IMR-90 (cell line): ENCODE data around the gene KPNA1. TPM values are rescaled to one million over a fixed set of nuclear protein-coding genes. Genes with fewer than 3 reads are reported as not detected.

ENCODE experiments used
- ATAC-seq: fragments of 200-7000 bp; cut with Tn5 transposase; 2 replicates; pipeline ENCODE4 v1.9.1; 2020; ENCODE audit warnings: low read depth, mild to moderate bottlenecking, moderate library complexity
- BruUV-seq: library from RNA; stranded (reverse); fragments of 400-500 nt; replicated peaks from 2 replicates; lab custom pipeline; 2021; lab: Mats Ljungman, UMichigan
- CTCF ChIA-PET: fragments of 300-600 bp; formaldehyde crosslinking; extraction: SDS; loops from one replicate; lab custom pipeline; 2021; ENCODE audit warnings: antibody characterized with exemption; lab: Yijun Ruan, JAX
- POLR2A ChIA-PET: fragments of 300-600 bp; sonication (Branson Sonifier 250); formaldehyde crosslinking; loops from one replicate; lab custom pipeline; 2022; ENCODE audit warnings: antibody characterized with exemption; ENCODE audit not compliant: unreplicated experiment; lab: Charles Lee
- DNase-seq: peaks from one replicate; pipeline ENCODE4 v3.0.0; 2013
- H2AFZ ChIP-seq: replicated peaks from 2 replicates; pipeline ENCODE3; 2013; ENCODE audit warnings: low read length, mild to moderate bottlenecking; ENCODE audit not compliant: poor library complexity
- H2AK5ac ChIP-seq: 2 replicates; pipeline ENCODE4 v1.6.1; 2013; ENCODE audit warnings: low read depth, low read length, inconsistent platforms
- H2AK9ac ChIP-seq: replicated peaks from 2 replicates; pipeline ENCODE3; 2013; ENCODE audit warnings: mild to moderate bottlenecking, low read depth, low read length, moderate library complexity; ENCODE audit not compliant: poor library complexity
- H2BK120ac ChIP-seq: 2 replicates; pipeline ENCODE4 v1.6.1; 2013; ENCODE audit warnings: low read depth, low read length, inconsistent platforms
- H2BK15ac ChIP-seq: 3 replicates; pipeline ENCODE4 v1.6.1; 2013; ENCODE audit warnings: low read depth, low read length, inconsistent platforms
- H2BK20ac ChIP-seq: 2 replicates; pipeline ENCODE4 v1.6.1; 2013; ENCODE audit warnings: low read depth, mild to moderate bottlenecking, inconsistent platforms, low read length, moderate library complexity
- H2BK5ac ChIP-seq: 2 replicates; pipeline ENCODE4 v1.6.1; 2013; ENCODE audit warnings: mild to moderate bottlenecking, low read depth, low read length, inconsistent platforms; ENCODE audit not compliant: poor library complexity, severe bottlenecking
- H3K14ac ChIP-seq: replicated peaks from 2 replicates; pipeline ENCODE4 v1.6.1; 2013; ENCODE audit warnings: low read depth, low read length, inconsistent platforms
- H3K18ac ChIP-seq: 2 replicates; pipeline ENCODE4 v1.6.1; 2013; ENCODE audit warnings: low read depth, low read length, control low read depth
- H3K23ac ChIP-seq: 2 replicates; pipeline ENCODE4 v1.6.1; 2013; ENCODE audit warnings: low read depth, low read length, inconsistent platforms
- H3K27ac ChIP-seq: 2 replicates; pipeline ENCODE4 v1.5.1; 2013; ENCODE audit warnings: mild to moderate bottlenecking, control low read depth, low read length; ENCODE audit not compliant: insufficient read depth
- H3K27me3 ChIP-seq: 2 replicates; pipeline ENCODE4 v1.6.1; 2013; ENCODE audit warnings: low read length; ENCODE audit not compliant: control insufficient read depth, insufficient read depth
- H3K36me3 ChIP-seq: 2 replicates; pipeline ENCODE4 v1.6.1; 2013; ENCODE audit warnings: low read length, mixed read lengths; ENCODE audit not compliant: control insufficient read depth, insufficient read depth
- H3K4ac ChIP-seq: 2 replicates; pipeline ENCODE4 v1.6.1; 2013; ENCODE audit warnings: low read depth, low read length, inconsistent platforms
- H3K4me1 ChIP-seq: 2 replicates; pipeline ENCODE4 v1.6.1; 2013; ENCODE audit warnings: low read length, mixed read lengths; ENCODE audit not compliant: control insufficient read depth, insufficient read depth
- H3K4me2 ChIP-seq: 2 replicates; pipeline ENCODE4 v1.6.1; 2013; ENCODE audit warnings: low read depth, mild to moderate bottlenecking, control low read depth, low read length, moderate library complexity
- H3K4me3 ChIP-seq: 2 replicates; pipeline ENCODE4 v1.5.1; 2013; ENCODE audit warnings: low read depth, mild to moderate bottlenecking, control low read depth, low read length, moderate library complexity; ENCODE audit not compliant: insufficient read depth
- H3K56ac ChIP-seq: 2 replicates; pipeline ENCODE4 v1.6.1; 2013; ENCODE audit warnings: low read length, inconsistent platforms; ENCODE audit not compliant: insufficient read depth; ENCODE audit errors: extremely low read depth
- H3K79me1 ChIP-seq, 2 experiments: 2 replicates each; pipeline ENCODE4 v1.6.1; 2013; ENCODE audit warnings: low read length in 2 of 2, inconsistent platforms in 1 of 2, low read depth in 1 of 2
- H3K9ac ChIP-seq: 2 replicates; pipeline ENCODE4 v1.6.1; 2013; ENCODE audit warnings: low read depth, low read length, control low read depth
- H3K9me1 ChIP-seq: 2 replicates; pipeline ENCODE4 v1.6.1; 2013; ENCODE audit warnings: low read length, inconsistent platforms; ENCODE audit not compliant: insufficient read depth
- H3K9me3 ChIP-seq: 2 replicates; pipeline ENCODE4 v1.6.1; 2013; ENCODE audit warnings: low read length; ENCODE audit not compliant: control insufficient read depth, insufficient read depth
- H4K20me1 ChIP-seq: 2 replicates; pipeline ENCODE4 v1.6.1; 2013; ENCODE audit warnings: low read length, inconsistent platforms; ENCODE audit not compliant: insufficient read depth
- H4K5ac ChIP-seq: 2 replicates; pipeline ENCODE4 v1.6.1; 2013; ENCODE audit warnings: mild to moderate bottlenecking, low read depth, low read length, control low read depth
- H4K8ac ChIP-seq, 2 experiments: 2 replicates each; pipeline ENCODE4 v1.6.1; 2013; ENCODE audit warnings: low read depth in 2 of 2, low read length in 2 of 2, control low read depth in 1 of 2, inconsistent platforms in 1 of 2
- H4K91ac ChIP-seq: 2 replicates; pipeline ENCODE4 v1.6.1; 2013; ENCODE audit warnings: low read depth, low read length, inconsistent platforms; ENCODE audit not compliant: insufficient read depth
- CHD1 ChIP-seq: IDR thresholded peaks from 2 replicates; pipeline ENCODE4 v1.6.1; 2012; ENCODE audit warnings: low read depth, low read length, improper control_type of control experiment
- FOS ChIP-seq: fragments of 150-350 bp; IDR thresholded peaks from 2 replicates; pipeline ENCODE4 v1.6.1; 2016; ENCODE audit warnings: low read depth, low read length
- MAZ ChIP-seq: IDR thresholded peaks from 2 replicates; pipeline ENCODE4 v1.6.1; 2012; ENCODE audit warnings: low read depth, mild to moderate bottlenecking, low read length, improper control_type of control experiment, moderate library complexity, borderline replicate concordance
- MXI1 ChIP-seq: IDR thresholded peaks from 2 replicates; pipeline ENCODE4 v1.6.1; 2012; ENCODE audit warnings: low read depth, mild to moderate bottlenecking, low read length, moderate library complexity, borderline replicate concordance
- NFE2L2 ChIP-seq: fragments of 150-350 bp; IDR thresholded peaks from 2 replicates; pipeline ENCODE4 v1.6.1; 2016; ENCODE audit warnings: low read depth, mild to moderate bottlenecking, low read length
- RAD21 ChIP-seq: IDR thresholded peaks from 2 replicates; pipeline ENCODE4 v1.6.1; 2012; ENCODE audit warnings: low read length, improper control_type of control experiment
- RFX5 ChIP-seq: IDR thresholded peaks from 2 replicates; pipeline ENCODE4 v1.8.0; 2012; ENCODE audit warnings: low read depth, mild to moderate bottlenecking, low read length, moderate library complexity
- WGBS, 2 experiments: methylation state at CpG; one replicate each; pipeline versions ENCODE4 v1.1.5 to v1.1.7; 2013; ENCODE audit warnings: missing lambda C conversion rate in 2 of 2; ENCODE audit not compliant: insufficient read length in 1 of 2; ENCODE audit errors: extremely low coverage in 2 of 2; 5-methylcytosine and 5-hydroxymethylcytosine counted together
- dilution Hi-C: fragments of 300-500 bp; cut with HindIII; formaldehyde crosslinking; loops from one replicate; pipeline ENCODE4 v1.14.3; 2018; ENCODE audit warnings: low sequenced_read_pairs; ENCODE audit not compliant: unreplicated experiment
- in situ Hi-C: fragments of 300-500 bp; cut with MboI; formaldehyde crosslinking; loops from 3 replicates; pipeline ENCODE4 v1.14.3; 2019; ENCODE audit warnings: low sequenced_read_pairs, inconsistent platforms, mixed read lengths
- intact Hi-C: fragments of 100-400 bp; cut with micrococcal nuclease; formaldehyde crosslinking; loops from 2 replicates; pipeline ENCODE4 v1.10.0; 2022
- polyA plus RNA-seq, 3 experiments: library from polyadenylated mRNA; depleted of rRNA; stranded (reverse); fragments of >200 nt; gene quantifications; 2 replicates each; pipeline ENCODE4 v1.2.3, GENCODE V29; 2012; ENCODE audit warnings: low replicate concordance in 1 of 3
- total RNA-seq: library from RNA; depleted of rRNA; stranded (reverse); fragments of >200 nt; gene quantifications from 2 replicates; pipeline ENCODE4 v1.2.3, GENCODE V29; 2012
- TF ChIP-seq, protein P1 (sequence below): fragments of 150-350 bp; IDR thresholded peaks from 2 replicates; pipeline ENCODE4 v1.6.1; 2017; ENCODE audit warnings: mild to moderate bottlenecking, antibody characterized with exemption, low read length, low read depth
- TF ChIP-seq, protein P2 (sequence below): fragments of 150-350 bp; IDR thresholded peaks from 2 replicates; pipeline ENCODE4 v1.6.1; 2016; ENCODE audit warnings: low read depth, mild to moderate bottlenecking, low read length, moderate library complexity, borderline replicate concordance

KPNA1 gene
- total and polyA plus RNA-seq, 2 of the 4 experiments (the other 2 are of a cell fraction): 30.6 to 112 TPM

DNA sequence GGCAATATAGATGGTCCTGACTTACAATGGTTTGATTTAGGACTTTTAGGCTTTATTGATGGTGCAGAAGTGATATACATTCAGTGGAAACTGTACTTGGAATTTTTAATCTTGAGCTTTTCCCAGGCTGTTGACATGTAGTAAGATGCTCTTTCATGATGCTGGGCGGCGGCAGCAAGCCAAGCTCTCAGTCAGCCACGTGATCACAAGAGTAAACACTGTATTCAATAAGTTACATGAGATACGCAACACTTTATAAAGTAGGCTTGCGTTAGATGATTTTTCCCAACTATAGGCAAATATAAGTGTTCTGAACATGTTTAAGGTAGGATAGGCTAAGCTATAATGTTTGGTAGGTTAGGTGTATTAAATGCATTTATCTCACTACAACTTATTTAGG, 31.4 kb upstream of the KPNA1 start:
- no peak overlapping the region for H2AK9ac ChIP-seq
- H3K9ac ChIP-seq: no peak overlapping the region
- CTCF ChIA-PET: no interaction called here
- dilution Hi-C loops (no loop called here), intact Hi-C loops (no loop called here), in situ Hi-C loops (no loop called here)
- H3K79me1 ChIP-seq: no peaks in the 10 kb centered on the region
- no CpG with 5 or more reads among the region's 5 CpGs for WGBS, 2 experiments
- H2AK5ac ChIP-seq: no peak overlapping the region
- no peak overlapping the region for H3K27ac ChIP-seq
- no peak overlapping the region for H2BK5ac ChIP-seq
- H4K5ac ChIP-seq: no peak overlapping the region
- H3K4me1 ChIP-seq: peaks cover 2% of the 10 kb centered on the region; the same call in 1 of the 2 replicates
- DNase-seq (no peak), ATAC-seq (no peak)
- H2AFZ ChIP-seq: no peak overlapping the region
- H3K9me3 ChIP-seq: no peaks in the 10 kb centered on the region
- no peak overlapping the region for H3K14ac ChIP-seq
- H3K18ac ChIP-seq: no peak overlapping the region
- H3K4me3 ChIP-seq: no peak overlapping the region
- H4K20me1 ChIP-seq: no peaks in the 10 kb centered on the region
- 0 out of 2 replicates have a peak, but pooled peaks cover 3% of the 10 kb centered on the region for H3K9me1 ChIP-seq
- no peak for TF ChIP-seq RFX5
- no peak for TF ChIP-seq CHD1
- TF ChIP-seq, protein P1, sequence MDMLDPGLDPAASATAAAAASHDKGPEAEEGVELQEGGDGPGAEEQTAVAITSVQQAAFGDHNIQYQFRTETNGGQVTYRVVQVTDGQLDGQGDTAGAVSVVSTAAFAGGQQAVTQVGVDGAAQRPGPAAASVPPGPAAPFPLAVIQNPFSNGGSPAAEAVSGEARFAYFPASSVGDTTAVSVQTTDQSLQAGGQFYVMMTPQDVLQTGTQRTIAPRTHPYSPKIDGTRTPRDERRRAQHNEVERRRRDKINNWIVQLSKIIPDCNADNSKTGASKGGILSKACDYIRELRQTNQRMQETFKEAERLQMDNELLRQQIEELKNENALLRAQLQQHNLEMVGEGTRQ: no peak
- TF ChIP-seq RAD21: no peak
- no peak for TF ChIP-seq MXI1
- TF ChIP-seq, protein P2, sequence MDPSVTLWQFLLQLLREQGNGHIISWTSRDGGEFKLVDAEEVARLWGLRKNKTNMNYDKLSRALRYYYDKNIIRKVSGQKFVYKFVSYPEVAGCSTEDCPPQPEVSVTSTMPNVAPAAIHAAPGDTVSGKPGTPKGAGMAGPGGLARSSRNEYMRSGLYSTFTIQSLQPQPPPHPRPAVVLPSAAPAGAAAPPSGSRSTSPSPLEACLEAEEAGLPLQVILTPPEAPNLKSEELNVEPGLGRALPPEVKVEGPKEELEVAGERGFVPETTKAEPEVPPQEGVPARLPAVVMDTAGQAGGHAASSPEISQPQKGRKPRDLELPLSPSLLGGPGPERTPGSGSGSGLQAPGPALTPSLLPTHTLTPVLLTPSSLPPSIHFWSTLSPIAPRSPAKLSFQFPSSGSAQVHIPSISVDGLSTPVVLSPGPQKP: no peak
- no peak for TF ChIP-seq NFE2L2
- no peak for TF ChIP-seq MAZ
- no peak for TF ChIP-seq FOS
- no peak overlapping the region for H4K8ac ChIP-seq
- H3K56ac ChIP-seq: no peak overlapping the region
- no TSS peak for BruUV-seq
- no peak overlapping the region for H2BK15ac ChIP-seq
- H2BK20ac ChIP-seq: no peak overlapping the region
- peaks cover 11% of the 10 kb centered on the region; the same call in 1 of the 2 replicates for H3K36me3 ChIP-seq
- H3K4me2 ChIP-seq: no peak overlapping the region
- H3K23ac ChIP-seq: no peak overlapping the region
- no peak overlapping the region for H2BK120ac ChIP-seq
- no peaks in the 10 kb centered on the region for H3K27me3 ChIP-seq
- POLR2A ChIA-PET: no interaction called here
- no peak overlapping the region for H3K4ac ChIP-seq
- no peak overlapping the region for H4K91ac ChIP-seq
